NCI-H128 (cell line): ENCODE measurements around the gene C20orf173.
"Not testable (repeated sequence)": the region's sequence is repeated elsewhere in the genome, so short reads cannot be mapped to it uniquely, and the experiment has no call there.

Experiments used
- DNase-seq: peaks from one replicate; lab custom pipeline; 2025; ENCODE audit not compliant: unreplicated experiment; lab: John Stamatoyannopoulos, UW

C20orf173 gene

GRCh38 chr20:35547329-35547728, 17.9 kb upstream of the C20orf173 start:
- DNase-seq = no peak

DNA sequence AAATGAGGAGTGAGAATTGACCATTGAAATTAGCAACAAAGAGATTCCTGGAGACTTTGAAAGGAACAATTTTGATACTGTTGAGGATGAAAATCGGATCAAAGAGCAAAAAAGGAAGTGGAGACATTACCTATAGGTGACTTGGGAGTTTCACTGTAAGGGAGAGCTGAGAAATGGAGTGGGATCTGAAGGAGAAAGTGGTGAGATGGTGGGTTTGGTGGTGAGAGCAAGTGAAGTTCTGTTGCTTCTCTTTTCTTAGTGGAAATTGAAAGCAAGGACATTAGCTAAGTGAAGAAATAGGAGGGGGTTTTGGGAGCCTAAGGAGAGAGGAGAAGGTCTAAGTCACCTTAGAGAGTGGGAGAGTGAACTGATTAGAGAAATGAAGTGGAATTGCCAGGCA, 16.7 kb upstream of the C20orf173 start:
- DNase-seq = no peak

GRCh38 chr20:35544941-35545340, 15.5 kb upstream of the C20orf173 start:
- DNase-seq = not testable (repeated sequence)

GRCh38 chr20:35544436-35544835, 15.0 kb upstream of the C20orf173 start:
- DNase-seq = no peak

- no peak for DNase-seq
Observed at GRCh38 chr20:35542990-35543389, 13.5 kb upstream of the C20orf173 start.

- DNase-seq = peak; percentile 93
Observed at GRCh38 chr20:35541783-35542662, 12.6 kb upstream of the C20orf173 start, which contains the start of gene ERGIC3. TSS of gene ERGIC3 (plus strand) at chr20:35542078. CDS start at chr20:35542098, 20 bp downstream.

DNA sequence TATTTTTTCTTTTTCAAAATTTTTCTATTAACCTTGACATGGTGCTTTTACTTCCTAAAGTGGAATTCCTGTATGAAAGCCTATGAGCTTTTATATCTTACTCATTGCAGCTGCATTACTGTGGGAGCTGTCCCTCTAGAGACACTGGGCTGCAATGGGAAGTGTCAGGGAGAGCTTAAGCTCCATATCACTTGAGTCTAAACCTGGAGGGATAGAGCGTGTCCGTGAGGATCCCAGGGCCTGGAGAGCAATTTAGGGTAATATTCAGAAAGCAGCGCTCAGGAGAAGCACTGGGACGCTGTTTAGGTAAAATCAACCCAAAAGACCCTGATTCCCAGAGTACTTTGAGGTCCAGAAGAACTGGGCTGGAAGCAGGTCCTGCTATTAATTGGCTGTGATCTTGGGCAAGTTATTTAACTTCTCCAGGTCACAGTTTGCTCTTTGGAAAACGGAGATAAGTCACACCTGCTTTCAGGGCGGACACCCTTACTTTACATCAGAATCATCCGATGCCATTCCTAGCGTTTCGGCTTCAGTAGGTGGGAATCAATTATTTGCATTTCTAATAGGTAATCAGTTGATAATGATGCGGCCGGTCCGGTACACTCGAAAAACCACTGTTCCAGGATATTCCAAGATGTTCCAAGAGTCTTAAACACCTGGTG, 11.8 kb upstream of the C20orf173 start:
- no peak for DNase-seq

- peak; percentile 94 for DNase-seq
Observed at GRCh38 chr20:35539756-35540212, 10.3 kb upstream of the C20orf173 start.

- no peak for DNase-seq
Observed at GRCh38 chr20:35527122-35527769, 2.2 kb downstream of the C20orf173 start.

- DNase-seq = no peak
Observed at GRCh38 chr20:35525639-35526038, 3.8 kb downstream of the C20orf173 start.

DNA sequence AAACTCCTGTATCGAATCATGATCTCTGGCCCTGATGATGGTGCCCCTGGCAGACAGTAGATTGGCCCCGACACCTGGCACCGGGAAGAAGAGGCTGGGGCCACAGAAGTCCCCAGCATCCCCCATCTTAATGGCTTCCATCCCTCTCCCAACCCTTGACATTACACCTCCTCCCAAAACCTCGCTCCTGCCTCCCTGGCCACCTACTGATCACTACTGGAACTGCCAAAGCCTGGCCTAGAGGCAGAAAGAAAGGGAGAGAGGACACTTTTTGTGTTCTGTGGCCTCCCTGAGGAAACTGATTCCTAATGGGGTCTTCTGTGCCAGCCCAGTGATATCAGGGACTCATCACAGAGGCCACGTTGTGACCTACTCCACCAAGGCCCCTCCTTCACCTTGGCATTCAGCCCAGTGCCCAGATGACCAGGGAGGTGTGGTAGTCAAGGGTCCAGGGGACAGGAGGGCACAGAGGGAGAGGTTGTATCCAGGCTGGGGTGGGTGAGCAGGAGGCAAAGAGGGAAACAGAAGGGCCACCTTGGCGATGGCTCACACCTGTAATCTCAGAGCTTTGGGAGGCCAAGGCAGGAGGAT, 6.1 kb downstream of the C20orf173 start:
- no peak for DNase-seq

DNA sequence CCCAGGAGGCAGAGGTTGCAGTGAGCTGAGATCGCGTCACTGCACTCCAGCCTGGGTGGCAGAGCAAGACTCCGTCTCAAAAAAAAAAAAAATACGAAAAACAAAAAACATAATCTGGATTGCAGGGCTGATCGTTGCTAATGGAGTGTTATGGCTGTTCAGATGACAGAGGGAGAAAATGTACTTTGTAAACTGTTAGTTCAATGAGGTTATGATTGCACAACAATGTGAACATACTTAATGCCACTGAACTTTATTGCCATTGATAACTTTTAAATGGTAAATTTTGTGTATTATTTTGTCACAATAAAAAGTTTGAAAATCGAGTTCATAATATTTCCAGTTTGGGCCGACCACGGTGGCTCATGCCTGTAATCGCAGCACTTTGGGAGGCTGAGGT, 10.5 kb downstream of the C20orf173 start:
- no peak for DNase-seq

DNA sequence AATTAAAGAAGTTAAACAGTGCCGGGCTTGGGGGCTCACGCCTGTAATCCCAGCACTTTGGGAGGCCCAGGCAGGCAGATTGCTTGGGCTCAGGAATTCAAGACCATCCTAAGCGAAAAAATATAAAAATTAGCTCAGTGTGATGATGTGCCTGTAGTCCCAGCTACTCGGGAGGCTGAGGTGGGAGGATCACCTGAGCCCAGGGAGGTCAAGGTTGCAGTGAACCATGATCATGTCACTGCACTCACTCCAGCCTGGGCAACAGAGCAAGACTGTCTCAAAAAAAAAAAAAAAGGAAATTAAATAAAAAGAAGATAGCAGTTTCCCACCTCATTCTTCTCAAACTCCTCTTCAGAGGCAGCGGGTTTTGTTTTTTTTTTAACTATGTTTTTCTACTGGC, 11.7 kb downstream of the C20orf173 start:
- not testable (repeated sequence) for DNase-seq

- DNase-seq = no peak
Observed at GRCh38 chr20:35517125-35517524, 12.3 kb downstream of the C20orf173 start.

- DNase-seq = no peak
Observed at GRCh38 chr20:35515949-35516645, 13.4 kb downstream of the C20orf173 start.

GRCh38 chr20:35515341-35515740, 14.1 kb downstream of the C20orf173 start:
- no peak for DNase-seq

- DNase-seq = no peak
Observed at GRCh38 chr20:35514371-35514932, 15.0 kb downstream of the C20orf173 start.

DNA sequence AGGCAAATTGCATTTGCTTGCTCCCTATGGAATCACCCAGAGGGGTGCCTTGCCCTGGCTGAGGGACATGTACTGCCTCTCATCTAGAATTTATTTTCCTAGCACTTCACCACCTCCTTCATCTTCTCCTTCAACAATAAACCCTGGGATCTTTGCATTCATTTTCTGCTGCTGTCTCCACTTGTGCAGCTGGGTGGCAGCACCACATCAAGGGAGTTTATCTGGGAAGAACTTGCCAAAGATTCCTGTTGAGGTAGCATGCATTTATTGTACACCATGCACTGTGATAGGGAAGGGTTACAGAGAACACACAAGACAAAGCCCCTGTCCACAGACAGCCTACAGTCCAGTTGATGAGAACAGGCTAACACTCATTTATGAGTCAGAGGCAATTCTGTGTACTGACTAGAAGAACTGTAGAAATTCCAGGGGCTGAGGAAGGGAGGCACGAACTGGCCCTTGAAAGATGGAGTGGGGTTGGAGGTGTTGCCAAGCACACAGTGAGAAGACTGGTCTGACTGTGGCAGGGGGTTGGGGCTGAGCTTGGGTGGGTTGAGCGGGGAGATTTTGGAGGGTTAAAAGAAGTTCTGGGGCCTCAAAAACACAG, 17.5 kb downstream of the C20orf173 start:
- no peak for DNase-seq

DNA sequence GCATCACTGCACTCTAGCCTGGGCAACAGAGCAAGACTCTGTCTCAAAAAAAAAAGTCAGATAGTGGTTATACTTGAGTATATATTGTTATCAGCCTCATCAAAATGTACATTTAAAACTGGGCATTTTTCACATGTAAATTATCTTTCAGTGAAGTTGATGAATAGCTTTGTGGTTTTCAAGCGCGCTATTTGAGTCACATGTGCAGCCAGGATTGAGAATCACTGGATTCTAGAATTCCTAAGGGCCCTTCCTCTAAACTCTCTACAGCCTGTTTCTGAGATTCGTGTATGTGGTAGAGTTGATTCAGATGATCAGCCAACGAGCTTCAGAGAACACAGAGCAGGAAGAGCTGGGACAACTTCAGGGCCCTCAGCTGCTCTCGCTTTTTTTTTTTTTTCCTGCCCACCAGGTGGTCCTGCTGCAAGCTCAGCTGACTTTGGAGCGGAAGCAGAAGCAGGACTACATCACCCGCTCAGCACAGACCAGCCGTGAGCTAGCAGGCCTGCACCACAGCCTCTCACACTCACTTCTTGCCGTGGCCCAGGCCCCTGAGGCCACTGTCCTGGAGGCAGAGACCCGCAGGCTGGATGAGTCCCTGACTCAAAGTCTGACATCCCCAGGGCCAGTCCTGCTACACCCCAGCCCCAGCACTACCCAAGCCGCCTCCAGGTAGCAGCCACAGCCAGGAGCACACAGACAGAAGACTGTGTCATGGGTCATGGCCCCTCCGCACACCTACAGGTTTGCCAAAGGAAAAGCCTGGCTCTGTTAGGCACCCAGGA, 18.3 kb downstream of the C20orf173 start:
- no peak for DNase-seq
